ENCODE data around the gene NR1D2.

DNA sequence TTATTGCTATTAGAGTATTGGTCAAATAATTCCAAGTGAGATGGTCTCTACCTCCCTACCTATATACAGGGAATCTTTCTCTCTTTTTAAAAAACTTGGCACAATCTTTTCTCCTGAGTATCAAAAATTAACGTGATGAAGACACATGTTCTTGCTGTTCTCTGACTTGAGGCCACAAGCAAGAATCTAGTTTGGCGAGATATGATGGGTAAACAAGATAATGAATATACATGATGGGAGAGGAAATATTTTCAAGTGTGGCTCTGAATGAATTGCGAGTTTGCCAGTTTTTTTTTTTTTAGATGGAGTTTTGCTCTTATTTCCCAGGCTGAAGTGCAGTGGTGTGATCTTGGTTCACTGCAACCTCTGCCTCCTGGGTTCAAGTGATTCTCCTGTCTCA, 11.6 kb downstream of the NR1D2 start:
- TF ChIP-seq MAFK (IDR thresholded peaks at IDR 0.05; ENCODE audit: partially characterized antibody) (no peak), HDAC2 (IDR thresholded peaks at IDR 0.05) (no peak), CTCF (IDR thresholded peaks at IDR 0.05) (no peak), MAZ (IDR thresholded peaks at IDR 0.05; ENCODE audit: borderline replicate concordance, low read depth, low read length) (no peak), SMC3 (IDR thresholded peaks at IDR 0.05) (no peak), EP300 (IDR thresholded peaks at IDR 0.05) (no peak), RNF2 (IDR thresholded peaks at IDR 0.05; ENCODE audit: borderline replicate concordance, low read depth) (no peak), FOSL2 (IDR thresholded peaks at IDR 0.05) (no peak), FOSL2 (CRISPR knock-in tag; IDR thresholded peaks at IDR 0.05) (no peak), MAX (IDR thresholded peaks at IDR 0.05) (no peak), RCOR1 (IDR thresholded peaks at IDR 0.05; ENCODE audit: low read depth, low read length) (no peak)

All from A549 (cell line).